HG02571 (cell line): Measurements from ENCODE around the gene MVK.

Experiments used
- ATAC-seq: cut with Tn5 transposase; IDR thresholded peaks from one replicate; pipeline ENCODE4 v1.9.1; 2021; ENCODE audit warnings: mild to moderate bottlenecking, moderate library complexity; ENCODE audit not compliant: unreplicated experiment

The MVK gene

DNA sequence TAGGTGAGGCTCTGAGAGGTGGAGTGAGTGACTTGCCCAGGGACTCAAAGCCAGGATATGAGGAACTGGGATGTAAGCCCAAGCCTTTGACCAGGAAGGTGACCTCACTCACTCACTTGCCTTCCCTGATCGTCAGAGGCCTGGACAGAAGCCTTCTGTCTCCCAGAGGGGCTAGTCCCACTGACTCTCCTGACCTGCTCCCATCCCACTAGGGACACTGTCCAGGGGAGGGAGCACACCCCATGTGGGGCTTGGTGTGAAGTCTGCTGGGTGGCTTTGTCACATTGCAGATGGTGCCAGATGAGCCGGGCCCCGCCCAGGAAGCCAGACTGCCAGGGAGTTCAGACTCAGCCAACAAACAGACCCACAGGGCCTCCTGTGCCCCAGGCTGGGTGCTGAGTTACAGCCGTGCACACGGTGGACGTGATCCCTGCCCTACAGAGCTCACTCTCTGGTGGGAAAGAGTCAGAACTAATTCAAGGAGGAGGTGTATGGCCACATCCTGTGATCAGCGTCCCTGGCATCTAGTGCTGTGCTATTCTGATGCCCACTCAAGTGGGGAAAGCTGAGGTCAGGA lies 28.6 kb upstream of the MVK start:
- no peak for ATAC-seq

DNA sequence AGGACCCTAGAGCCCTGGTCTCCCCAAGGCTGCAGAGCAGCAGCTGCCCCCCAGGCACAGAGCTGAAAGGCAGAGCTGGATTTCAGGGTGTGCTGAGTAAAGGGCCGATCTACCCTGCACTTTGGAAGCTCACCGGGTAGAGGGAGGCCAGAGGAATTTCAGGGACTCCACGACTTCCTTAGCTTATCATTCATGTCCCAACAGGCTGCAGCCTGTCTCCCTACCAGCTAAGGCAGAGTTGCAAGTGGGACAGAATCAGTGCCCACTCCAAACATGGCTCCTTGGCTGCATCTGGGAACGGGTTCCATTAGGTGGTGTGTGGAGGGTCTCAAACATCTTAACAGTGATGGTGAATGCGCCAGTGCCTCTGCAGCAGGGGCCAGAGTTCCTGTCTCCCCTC lies 27.8 kb upstream of the MVK start:
- ATAC-seq = no peak

DNA sequence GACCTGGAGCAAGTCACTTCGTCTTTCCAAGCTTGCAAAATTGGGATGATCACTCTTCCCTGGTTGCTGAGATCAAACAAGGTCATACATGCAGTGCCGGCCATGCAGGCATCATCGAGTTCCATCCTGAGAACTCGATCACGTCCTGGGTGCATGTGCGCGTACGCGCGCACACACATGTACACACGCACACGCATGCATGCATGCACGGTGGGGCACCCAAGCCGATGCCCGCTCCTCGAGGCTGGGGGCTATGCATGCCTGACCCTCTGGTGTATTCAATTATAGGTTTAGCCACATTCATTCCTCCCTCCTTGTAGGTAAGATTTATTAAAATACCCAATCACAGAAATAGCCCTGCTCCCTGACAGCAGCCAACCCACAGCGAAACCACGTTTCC lies 26.3 kb upstream of the MVK start:
- no peak for ATAC-seq

DNA sequence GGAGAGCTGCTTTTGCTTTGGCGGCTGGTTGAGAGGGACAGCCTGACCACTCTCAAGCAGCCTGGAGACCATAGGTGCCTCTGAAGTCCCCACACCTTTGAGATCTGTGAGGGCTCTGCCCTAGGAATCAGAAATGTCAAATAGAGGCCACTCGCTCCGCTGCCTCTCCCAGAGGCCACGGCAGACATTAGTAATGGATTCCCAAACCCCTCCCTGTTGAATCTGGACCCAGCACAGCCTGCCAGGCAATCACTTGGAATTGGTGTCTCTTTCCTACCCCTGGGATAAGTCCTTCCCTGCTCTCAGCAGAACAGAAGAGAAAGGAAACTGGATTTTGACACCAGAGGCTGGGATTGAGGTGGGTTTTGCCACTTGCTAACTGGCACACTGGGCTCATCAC lies 25.3 kb upstream of the MVK start:
- no peak for ATAC-seq

DNA sequence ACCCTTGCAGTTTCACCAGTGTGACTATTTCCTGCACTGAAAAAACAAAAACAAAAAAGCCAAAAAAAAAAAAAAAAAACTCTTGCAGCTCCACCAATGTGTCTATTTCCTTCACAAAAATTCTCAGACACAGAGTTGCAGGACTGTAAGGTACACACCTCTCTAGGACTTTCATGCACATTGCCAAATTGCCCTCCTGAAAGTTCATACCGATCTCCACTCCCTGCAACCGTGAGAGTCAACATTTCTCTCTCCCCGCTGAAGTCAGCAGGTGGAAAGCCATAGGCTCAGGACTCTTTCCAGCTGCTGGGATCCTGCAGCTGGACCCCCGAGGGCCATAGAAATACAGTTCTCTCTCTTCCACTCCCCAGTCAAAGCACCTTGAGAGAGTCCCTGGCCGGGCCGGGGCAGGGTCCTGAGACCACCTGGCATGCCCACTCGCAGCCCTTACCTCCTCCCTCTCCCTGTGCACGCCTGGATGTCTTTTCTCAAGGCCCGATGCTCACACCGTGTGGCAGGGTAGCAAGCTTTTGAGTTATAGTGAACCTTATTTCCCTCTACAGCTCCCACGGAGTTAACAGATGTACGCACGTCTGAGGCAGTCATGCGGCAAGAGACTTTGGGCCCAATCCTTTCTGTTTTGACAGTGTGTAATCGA lies 23.9 kb upstream of the MVK start:
- no peak for ATAC-seq

DNA sequence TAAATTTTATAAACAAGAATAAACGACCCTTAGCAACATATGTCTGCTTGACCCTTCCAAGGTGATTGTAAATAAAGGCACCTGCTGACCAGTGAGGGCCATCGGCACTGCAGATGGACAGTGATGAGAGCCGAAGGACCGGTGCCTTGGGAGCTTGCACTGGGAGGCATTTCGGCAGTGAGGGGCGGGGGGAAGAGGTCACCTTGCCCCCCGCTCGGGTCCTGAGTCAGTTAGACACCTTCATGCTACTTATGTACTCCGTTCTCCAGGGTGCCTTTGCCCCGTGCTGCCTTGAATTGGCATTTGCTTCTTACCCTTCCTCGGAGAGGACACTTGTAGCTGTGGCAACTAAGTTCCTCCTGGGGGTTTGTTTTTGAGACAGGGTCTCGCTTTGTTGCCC lies 23.3 kb upstream of the MVK start:
- no peak for ATAC-seq

DNA sequence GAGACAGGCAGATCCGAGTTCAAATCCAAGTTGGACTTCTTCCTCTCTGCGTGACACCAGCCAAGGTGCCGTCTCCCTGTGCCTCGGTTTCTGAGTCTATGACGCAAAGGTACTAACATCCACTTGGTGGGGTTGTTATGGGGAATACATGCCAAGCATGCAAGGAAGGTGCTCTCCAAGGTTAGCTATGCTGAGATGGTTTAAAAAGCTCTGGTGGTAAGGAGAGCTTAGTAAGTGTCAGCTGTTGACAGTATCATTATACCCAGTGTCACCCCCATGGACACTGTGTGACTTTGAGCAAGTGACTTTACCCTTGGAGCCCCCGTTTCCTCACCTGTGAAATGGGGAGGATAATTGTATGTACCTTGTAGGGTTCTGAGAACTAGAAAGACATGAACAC lies 22.5 kb upstream of the MVK start:
- ATAC-seq = no peak

DNA sequence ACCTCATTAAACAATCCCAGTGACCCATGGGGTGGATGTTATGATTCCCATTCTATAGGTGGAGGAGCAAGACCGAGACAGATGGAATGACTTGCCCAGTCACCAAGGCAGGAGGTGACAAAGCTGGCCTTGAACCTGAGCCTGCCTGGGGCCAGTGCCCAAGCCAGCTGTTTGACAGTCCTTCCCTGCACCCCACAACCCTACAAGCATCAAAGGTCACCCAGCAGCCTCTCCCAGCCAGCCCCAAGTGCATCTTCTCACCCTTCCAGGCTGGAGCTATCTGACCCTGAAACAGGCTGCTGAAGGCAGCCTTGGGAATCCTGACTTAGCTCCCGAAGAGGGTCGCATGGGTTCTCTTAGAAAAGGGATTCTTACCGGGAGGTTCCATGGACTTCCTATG lies 20.6 kb upstream of the MVK start:
- no peak for ATAC-seq

DNA sequence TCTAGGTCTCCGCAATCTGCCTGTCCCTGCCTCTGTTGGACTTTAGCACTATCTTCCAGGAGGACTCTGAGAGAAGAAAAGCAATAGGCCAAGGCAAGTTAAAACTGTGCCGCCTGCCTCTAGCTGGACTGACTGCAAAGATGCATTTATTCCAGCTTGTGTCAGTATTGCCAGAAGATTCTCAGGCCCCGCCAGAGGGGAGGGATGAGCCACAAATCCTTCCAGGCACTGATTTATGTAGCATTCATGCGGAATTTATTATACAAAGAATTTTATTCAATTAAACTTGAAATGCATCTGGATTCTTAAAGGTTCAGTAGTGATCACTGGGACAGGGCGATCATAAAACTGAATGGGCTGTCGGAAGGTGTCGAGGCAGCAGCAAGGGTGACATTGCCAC lies 20.1 kb upstream of the MVK start:
- no peak for ATAC-seq

DNA sequence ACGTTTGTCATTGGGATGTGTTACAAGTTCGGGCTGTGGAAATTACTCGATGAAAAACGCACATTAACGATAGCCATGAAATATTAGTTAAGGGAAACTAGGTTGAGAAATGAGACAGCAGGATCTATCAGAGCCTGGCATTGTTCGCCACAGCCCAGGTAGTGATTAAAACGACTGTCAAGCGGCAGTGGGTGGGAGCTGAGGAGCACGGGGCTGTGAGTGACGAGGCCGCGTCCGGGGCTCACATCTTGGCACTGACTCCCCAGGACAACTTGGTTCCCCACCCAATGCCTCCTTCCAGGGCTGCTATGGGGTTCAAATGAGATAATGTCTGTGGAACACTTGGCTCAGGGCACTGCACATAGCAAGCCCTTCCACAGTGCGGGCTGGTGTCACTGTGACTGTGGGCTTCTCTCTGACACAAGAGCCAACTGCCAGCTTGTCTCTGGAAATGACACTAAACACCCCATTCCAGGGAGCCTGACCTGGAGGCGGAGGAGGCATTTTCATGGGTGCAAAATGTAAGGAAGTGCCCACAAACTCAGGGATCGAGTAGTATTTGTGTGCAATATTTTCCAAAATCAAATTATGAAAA lies 19.6 kb upstream of the MVK start:
- ATAC-seq = no peak

DNA sequence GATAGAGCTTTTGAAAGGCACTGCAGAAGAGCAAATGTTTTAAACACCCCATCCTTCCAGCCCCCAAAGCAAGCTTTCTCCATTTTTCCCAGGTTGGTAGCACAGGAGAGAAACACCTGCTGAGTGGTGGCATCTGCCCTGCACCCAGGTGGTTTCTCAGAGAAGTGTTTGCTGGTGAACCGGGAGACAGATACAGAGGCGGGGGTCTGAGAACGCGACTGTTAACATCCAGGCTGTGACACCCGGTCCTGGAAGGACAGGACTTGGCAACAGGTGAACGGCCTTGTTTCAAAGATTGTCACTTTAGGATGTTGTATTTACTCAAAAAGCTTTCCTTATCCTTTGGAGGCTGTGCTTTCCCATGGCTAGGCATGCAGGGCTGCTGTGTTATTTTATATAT lies 18.8 kb upstream of the MVK start:
- ATAC-seq = no peak

DNA sequence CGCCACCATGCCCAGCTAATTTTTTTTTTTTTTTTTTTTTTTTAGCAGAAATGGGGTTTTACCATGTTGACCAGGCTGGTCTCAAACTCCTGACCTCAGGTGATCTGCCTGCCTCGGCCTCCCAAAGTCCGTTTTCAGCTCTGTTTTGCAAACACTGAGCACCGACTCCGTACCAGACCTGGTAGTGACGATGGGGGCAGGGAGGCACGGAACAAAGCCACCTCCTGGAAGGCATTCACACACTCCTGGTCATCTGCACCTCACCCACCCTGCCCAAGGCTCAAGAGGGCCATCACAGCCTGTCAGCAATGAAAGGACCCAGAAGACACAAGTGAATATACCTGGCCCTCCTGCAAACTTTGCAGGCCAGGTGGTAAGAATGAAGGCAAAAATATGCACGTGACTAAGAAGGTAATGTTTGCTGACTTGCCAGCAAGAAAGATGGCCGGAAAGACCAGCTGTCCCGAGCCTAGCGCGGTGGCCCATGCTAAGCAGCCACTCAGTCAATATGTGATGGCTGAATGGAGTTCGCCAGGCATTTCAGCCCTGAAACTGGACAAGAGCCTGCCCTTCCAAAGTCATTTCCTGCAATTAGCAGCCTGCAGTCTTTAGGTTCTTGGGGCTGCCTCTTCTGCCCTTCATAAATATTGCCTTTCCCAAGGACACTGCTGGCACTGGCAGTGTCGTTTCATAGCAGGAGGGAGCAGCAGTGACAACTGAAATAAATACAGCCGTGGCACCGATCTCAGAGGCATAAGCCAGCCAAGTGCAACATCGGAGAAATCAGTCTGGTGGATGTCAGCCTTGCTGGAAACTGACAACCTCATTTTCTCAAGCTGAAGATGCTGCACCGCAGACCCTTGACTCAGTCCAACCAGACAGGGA lies 17.9 kb upstream of the MVK start:
- ATAC-seq = no peak

DNA sequence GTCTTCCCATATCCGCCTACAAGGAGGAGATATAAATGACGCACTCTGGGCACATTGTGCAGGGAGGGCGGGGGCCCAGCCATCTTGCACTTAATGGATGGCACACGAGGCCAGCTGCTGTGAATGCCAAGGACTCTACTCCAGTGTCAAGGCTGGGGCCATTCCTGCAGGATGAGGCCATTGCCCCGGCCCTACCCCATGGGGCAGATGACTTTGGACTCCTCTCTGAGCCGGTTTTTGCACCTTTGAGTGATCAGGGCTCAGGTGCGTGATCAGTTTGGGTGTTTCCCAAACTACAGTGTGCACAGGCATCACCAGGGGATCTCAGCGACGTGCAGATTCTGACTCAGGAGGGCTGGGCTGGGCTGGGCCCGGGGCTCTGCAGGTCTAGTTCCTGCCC lies 16.4 kb upstream of the MVK start:
- ATAC-seq = no peak

DNA sequence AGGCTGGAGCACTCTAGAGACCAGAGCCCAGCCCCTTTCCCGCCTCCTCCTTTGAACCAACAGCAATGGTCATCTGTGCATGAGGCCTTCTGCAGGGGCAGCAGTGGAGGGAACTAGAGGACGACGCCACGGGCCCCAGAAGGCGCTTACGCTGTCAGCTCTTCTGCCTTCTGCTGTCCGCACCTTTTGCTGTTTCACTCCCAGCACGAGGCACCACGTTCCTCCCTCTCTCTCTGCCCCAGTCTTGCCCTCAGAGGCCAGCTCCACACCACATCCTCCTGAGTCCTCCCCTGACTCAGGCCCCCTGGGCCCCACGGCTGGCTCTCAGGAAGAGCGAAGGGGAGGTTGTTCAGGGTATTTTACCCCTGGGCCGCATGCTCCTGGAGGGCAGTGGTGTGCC lies 15.8 kb upstream of the MVK start:
- no peak for ATAC-seq

DNA sequence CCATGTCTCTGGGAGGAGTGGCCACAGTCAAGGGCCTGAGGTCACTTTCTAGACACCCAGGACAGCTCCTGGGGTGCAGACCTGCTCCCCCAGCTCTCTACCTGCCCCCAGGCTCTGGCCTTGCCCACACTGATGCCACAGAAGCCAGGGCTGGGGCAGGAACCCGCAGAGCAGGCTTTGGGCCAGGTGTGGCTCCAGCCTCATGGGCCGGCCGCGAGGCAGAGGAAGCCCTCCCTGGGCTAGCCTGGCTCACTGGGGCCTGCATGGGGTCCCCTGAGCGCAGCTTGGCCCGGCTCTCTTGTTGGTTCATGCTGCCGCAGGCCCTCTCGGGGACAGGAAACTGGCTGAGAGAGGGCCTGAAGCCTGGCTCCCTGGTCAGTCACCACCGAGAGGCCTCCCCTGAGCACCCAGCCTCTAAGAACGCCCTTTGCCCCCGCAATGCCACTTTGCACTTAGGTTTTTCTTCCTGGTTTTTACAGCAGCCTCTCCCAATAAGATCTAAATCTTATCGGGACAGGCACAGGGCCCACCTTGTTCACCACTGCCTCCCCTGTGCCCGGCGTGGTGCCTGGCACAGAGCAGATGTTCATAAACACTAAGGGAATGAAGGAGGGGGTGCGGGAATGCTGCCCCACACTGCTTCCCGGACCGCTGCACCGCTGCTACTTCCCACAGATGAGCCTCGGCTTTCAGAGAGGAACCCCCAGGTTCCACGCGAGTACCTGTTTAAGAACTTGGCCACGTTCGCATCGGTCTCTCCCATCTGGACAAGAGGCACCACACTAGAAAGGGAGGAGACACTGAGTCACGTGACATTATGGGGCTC lies 15.0 kb upstream of the MVK start:
- no peak for ATAC-seq

DNA sequence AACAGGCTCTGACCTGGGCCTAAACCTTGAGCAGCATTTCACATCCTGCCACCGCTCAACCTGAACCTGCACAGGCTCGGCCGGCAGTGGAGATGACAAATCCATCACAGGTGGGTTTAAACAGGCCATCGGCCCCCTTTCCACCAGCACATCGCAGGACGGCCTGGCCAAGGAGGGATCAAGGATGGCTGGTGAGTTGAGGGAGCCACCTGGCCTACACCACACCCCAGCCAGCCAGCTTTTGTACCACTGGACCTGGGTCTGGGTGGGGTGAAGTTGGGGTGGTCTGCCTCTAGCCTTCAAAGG lies 14.4 kb upstream of the MVK start:
- no peak for ATAC-seq

DNA sequence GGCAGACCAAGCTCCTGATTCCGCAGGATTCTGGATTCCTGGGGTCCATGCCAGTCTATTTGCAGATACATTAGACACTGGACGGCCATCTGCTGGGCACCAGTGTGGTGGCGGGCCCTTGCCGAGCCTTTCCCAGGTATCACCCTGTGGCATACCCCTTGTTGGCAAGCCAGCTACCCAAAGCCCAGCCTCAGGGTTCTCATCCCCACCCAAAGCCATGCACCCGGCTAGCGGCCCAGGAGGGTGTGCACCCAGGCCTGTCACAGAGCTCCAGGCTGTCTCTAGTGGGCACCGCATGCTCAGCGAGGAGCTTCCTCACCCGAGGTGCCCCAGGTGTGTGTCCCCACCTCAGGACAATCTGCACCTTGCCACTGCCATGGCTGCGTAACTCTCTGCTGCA lies 14.0 kb upstream of the MVK start:
- no peak for ATAC-seq

DNA sequence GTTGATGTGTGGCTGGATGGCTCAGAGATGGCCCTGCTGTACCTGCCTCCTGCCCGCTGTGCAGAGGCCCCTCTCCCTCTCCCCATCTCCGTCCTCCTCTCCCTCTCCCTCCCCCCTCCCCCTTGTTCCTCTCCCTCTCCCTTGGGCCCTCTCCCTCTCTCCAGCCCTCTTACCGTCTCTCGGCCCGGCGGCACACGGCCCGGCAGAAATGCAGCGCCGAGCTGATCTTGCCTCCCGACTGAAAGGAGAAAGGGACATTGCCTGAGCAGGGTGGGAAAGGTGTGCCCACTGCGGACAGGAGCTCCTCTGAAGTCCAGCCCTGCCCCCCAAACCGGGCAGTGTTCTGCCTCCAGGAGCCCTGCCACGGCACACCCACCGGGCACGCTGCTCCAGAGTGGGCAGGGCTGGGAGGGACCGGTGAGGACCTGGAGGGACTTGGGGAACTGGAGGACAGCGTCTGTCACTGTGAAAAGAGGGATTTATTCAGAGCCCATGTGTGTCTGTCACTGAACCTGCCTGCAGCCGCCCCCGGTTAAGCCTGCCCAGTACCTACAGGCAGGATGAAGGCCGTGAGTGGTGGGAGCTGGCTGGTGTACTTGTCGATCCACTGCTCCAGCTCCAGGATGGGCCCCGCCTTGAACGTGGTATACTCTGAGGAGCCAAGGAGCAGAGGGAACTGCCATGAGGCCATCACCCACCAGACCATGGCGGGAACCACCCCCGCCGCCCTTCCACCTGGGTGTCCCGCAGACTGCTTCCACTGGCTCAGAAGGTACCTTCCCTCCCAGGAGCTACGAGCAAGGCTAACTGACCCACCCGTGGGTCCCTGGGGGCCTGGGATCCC lies 12.5 kb upstream of the MVK start:
- no peak for ATAC-seq

DNA sequence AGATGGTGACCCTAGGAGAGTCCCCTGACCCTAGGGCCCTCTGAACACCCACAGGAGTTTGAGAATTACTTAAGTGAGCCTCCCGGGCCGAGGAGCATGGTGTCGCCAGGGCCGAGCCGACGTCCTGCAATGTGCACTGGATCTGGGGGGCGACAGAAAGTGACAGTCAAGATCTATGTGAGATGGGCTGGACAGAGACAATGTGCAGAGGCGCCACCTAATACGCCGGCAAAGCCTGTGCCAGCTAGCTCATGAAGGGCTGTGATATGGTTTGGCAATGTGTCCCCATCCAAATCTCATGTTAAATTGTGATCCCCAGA lies 11.9 kb upstream of the MVK start:
- ATAC-seq = no peak

DNA sequence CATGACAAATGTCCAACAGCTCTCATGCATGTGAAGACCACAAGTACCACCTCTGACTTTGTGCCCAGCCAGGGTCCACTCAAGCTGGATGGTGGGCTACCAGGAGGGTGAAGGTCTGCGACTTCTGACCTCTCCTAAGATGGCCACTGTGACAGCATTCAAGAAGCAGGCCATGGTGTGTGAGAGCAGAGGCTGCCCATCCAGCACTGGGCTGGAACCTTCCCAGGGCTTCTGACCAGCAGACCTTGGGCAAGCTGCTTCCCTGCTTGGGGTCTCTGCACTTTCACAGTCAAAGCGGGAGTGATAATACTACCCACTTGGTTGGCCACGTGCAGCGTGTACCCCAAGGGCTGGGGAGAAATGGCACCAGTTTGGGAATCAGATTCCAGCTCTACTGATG lies 10.7 kb upstream of the MVK start:
- no peak for ATAC-seq
